CD14-positive monocyte (primary cell): ENCODE measurements around the gene PITPNB. TPM values are rescaled to one million over a fixed set of nuclear protein-coding genes. Genes with fewer than 3 reads are reported as not detected.

Experiments
- DNase-seq, 3 donors: peaks; one replicate each; pipeline ENCODE4 v3.0.0-alpha.2; 2011 to 2022
- H2AFZ ChIP-seq: 2 replicates; pipeline ENCODE4 v1.6.0; 2012; ENCODE audit warnings: mild to moderate bottlenecking, low read depth, low read length, inconsistent platforms; ENCODE audit not compliant: insufficient read depth, poor library complexity, severe bottlenecking
- H3K27ac ChIP-seq, 2 donors: 1 replicate in 1 of 2; 2 replicates in 1 of 2; pipeline ENCODE4 v1.5.1; 2012 to 2013; ENCODE audit warnings: low read length in 2 of 2, control low read depth in 1 of 2, inconsistent platforms in 1 of 2, low read depth in 1 of 2, mild to moderate bottlenecking in 1 of 2
- H3K27me3 ChIP-seq, 2 donors: one replicate each; pipeline versions ENCODE4 v1.6.0 to v1.6.1; 2011 to 2013; ENCODE audit warnings: low read length in 2 of 2; ENCODE audit not compliant: control insufficient read depth in 2 of 2, insufficient read depth in 2 of 2
- H3K36me3 ChIP-seq, 2 donors: replicated peaks in 1 of 2; 1 replicate in 1 of 2; 2 replicates in 1 of 2; pipeline versions ENCODE4 v1.5.1 to v1.6.1; 2012 to 2013; ENCODE audit warnings: low read length in 2 of 2, control low read depth in 1 of 2, inconsistent platforms in 1 of 2, mild to moderate bottlenecking in 1 of 2; ENCODE audit not compliant: insufficient read depth in 2 of 2, control insufficient read depth in 1 of 2
- H3K4me1 ChIP-seq, 2 donors: 1 replicate in 1 of 2; 2 replicates in 1 of 2; pipeline versions ENCODE4 v1.5.1 to v1.6.1; 2012 to 2013; ENCODE audit warnings: low read length in 2 of 2, control low read depth in 1 of 2, inconsistent platforms in 1 of 2, mild to moderate bottlenecking in 1 of 2, moderate library complexity in 1 of 2; ENCODE audit not compliant: insufficient read depth in 2 of 2, control insufficient read depth in 1 of 2
- H3K4me2 ChIP-seq: replicated peaks from 2 replicates; pipeline ENCODE3; 2012; ENCODE audit warnings: low read length, moderate library complexity, mild to moderate bottlenecking; ENCODE audit not compliant: poor library complexity, severe bottlenecking; ENCODE audit errors: extremely low read depth
- H3K4me3 ChIP-seq, 3 experiments: fragments of 200-600 bp in 1 of 3; sonication (generic) in 1 of 3; replicated peaks in 1 of 3; 1 replicate in 2 of 3; 2 replicates in 1 of 3; pipeline ENCODE4 v1.5.1; 2011 to 2013; ENCODE audit warnings: low read length in 3 of 3, mild to moderate bottlenecking in 3 of 3, control low read depth in 2 of 3, low read depth in 2 of 3, inconsistent platforms in 1 of 3, moderate library complexity in 1 of 3
- H3K79me2 ChIP-seq: 2 replicates; pipeline ENCODE4 v1.6.0; 2012; ENCODE audit warnings: mild to moderate bottlenecking, control low read depth, inconsistent platforms, low read length, moderate library complexity; ENCODE audit not compliant: insufficient read depth
- H3K9ac ChIP-seq: 2 replicates; pipeline ENCODE4 v1.6.0; 2017; ENCODE audit warnings: low read length, mild to moderate bottlenecking; ENCODE audit not compliant: insufficient read depth, poor library complexity, severe bottlenecking
- H3K9me3 ChIP-seq, 2 donors: replicated peaks in 1 of 2; 1 replicate in 1 of 2; 2 replicates in 1 of 2; pipeline versions ENCODE4 v1.5.1 to v1.6.1; 2012 to 2013; ENCODE audit warnings: low read length in 2 of 2, control low read depth in 1 of 2; ENCODE audit not compliant: control insufficient read depth in 1 of 2, insufficient read depth in 1 of 2
- H4K20me1 ChIP-seq: 2 replicates; pipeline ENCODE4 v1.6.0; 2012; ENCODE audit warnings: mild to moderate bottlenecking, low read length, control low read depth, moderate library complexity; ENCODE audit not compliant: insufficient read depth
- H3K27ac Mint-ChIP-seq, 7 donors: one replicate each; pipeline ENCODE4 v1.8.0; 2020; ENCODE audit warnings: mild to moderate bottlenecking in 7 of 7, mixed read lengths in 7 of 7, moderate library complexity in 6 of 7, inconsistent platforms in 2 of 7
- H3K27me3 Mint-ChIP-seq, 3 donors: one replicate each; pipeline ENCODE4 v1.8.0; 2021 to 2022; ENCODE audit warnings: low read depth in 3 of 3, mild to moderate bottlenecking in 3 of 3, mixed read lengths in 3 of 3, moderate library complexity in 3 of 3, inconsistent platforms in 1 of 3
- H3K36me3 Mint-ChIP-seq, 2 donors: one replicate each; pipeline ENCODE4 v1.8.0; 2020; ENCODE audit warnings: mixed read lengths in 2 of 2, inconsistent platforms in 1 of 2, mild to moderate bottlenecking in 1 of 2
- H3K4me1 Mint-ChIP-seq: one replicate; pipeline ENCODE4 v1.8.0; 2020; ENCODE audit warnings: mild to moderate bottlenecking, mixed read lengths
- H3K4me3 Mint-ChIP-seq, 2 donors: one replicate each; pipeline ENCODE4 v1.8.0; 2020; ENCODE audit warnings: mild to moderate bottlenecking in 2 of 2, mixed read lengths in 2 of 2, moderate library complexity in 1 of 2
- H3K9me3 Mint-ChIP-seq, 7 donors: one replicate each; pipeline ENCODE4 v1.8.0; 2020 to 2022; ENCODE audit warnings: mixed read lengths in 7 of 7, mild to moderate bottlenecking in 6 of 7, moderate library complexity in 6 of 7, inconsistent platforms in 2 of 7
- WGBS: methylation state at CpG from one replicate; pipeline ENCODE4 v1.1.5; 2013; ENCODE audit warnings: missing lambda C conversion rate; ENCODE audit not compliant: insufficient coverage; 5-methylcytosine and 5-hydroxymethylcytosine counted together
- intact Hi-C, 2 donors: fragments of 100-400 bp; cut with micrococcal nuclease; formaldehyde crosslinking; loops; one replicate each; pipeline versions ENCODE4 v1.15.0 to v1.15.1; 2023
- polyA plus RNA-seq, 3 donors: library from polyadenylated mRNA; depleted of rRNA in 1 of 3; unstranded in 2 of 3; stranded (reverse) in 1 of 3; fragments of 300-500 nt in 2 of 3; fragments of >200 nt in 1 of 3; fragmentation: Illumina TruSeq in 2 of 3; gene quantifications; 1 replicate in 2 of 3; 2 replicates in 1 of 3; pipeline ENCODE4 v1.2.3, GENCODE V29; 2012 to 2021
- TF ChIP-seq, protein P1 (sequence below): fragments of 200-600 bp; IDR thresholded peaks from one replicate; pipeline ENCODE4 v1.8.0; 2022; ENCODE audit warnings: antibody characterized with exemption, mild to moderate bottlenecking

Gene PITPNB
- polyA plus RNA-seq, 3 donors: 19.2 to 29.1 (median 25.2) TPM

DNA sequence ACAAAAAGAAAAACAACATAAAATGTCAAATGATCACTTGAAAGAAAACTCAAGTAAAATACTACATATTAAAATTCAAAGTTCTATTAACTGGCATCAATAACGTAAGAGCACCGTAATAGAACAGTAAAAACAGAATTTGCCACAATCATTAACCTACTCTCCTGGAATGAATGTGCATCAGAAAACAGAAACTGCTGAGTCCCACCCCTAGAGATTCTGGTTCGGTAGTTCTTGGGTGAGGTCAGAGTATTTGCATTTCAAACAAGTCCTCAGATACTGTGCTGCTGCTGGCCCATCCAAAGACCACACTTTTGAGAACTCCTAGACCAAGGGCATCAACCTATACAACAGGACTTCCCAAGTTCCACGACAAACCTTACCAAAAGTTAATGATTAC lies 23.5 kb downstream of the PITPNB start:
- Histone ChIP-seq H3K27me3 (no peaks in the 10 kb centered on the region), H3K27ac (no peak overlapping the region), H3K36me3 (peaks cover 69 to 100% of the 10 kb centered on the region in 2 donors), H3K9me3 (no peaks in the 10 kb centered on the region), H3K4me1 (no peaks in the 10 kb centered on the region), H3K9ac (no peak overlapping the region), H3K4me2 (no peak overlapping the region), H3K4me3 (no peak overlapping the region), H2AFZ (no peak overlapping the region), H3K79me2 (no peaks in the 10 kb centered on the region), H4K20me1 (no peaks in the 10 kb centered on the region)
- peaks cover 0 to 3% (median 0%) of the 10 kb centered on the region in 7 donors for H3K9me3 Mint-ChIP-seq
- no peaks in the 10 kb centered on the region for H3K27me3 Mint-ChIP-seq
- H3K4me1 Mint-ChIP-seq: no peaks in the 10 kb centered on the region
- intact Hi-C loops: no loop called here
- peak overlapping the region in 1 of 7 donors; percentile 11 for H3K27ac Mint-ChIP-seq
- TF ChIP-seq, protein P1, sequence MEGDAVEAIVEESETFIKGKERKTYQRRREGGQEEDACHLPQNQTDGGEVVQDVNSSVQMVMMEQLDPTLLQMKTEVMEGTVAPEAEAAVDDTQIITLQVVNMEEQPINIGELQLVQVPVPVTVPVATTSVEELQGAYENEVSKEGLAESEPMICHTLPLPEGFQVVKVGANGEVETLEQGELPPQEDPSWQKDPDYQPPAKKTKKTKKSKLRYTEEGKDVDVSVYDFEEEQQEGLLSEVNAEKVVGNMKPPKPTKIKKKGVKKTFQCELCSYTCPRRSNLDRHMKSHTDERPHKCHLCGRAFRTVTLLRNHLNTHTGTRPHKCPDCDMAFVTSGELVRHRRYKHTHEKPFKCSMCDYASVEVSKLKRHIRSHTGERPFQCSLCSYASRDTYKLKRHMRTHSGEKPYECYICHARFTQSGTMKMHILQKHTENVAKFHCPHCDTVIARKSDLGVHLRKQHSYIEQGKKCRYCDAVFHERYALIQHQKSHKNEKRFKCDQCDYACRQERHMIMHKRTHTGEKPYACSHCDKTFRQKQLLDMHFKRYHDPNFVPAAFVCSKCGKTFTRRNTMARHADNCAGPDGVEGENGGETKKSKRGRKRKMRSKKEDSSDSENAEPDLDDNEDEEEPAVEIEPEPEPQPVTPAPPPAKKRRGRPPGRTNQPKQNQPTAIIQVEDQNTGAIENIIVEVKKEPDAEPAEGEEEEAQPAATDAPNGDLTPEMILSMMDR: no peak
- 100% methylated on average over 1 of the region's 4 CpGs for WGBS
- H3K4me3 Mint-ChIP-seq: no peak overlapping the region
- peaks cover 71 to 89% of the 10 kb centered on the region in 2 donors for H3K36me3 Mint-ChIP-seq
- no peak for DNase-seq

DNA sequence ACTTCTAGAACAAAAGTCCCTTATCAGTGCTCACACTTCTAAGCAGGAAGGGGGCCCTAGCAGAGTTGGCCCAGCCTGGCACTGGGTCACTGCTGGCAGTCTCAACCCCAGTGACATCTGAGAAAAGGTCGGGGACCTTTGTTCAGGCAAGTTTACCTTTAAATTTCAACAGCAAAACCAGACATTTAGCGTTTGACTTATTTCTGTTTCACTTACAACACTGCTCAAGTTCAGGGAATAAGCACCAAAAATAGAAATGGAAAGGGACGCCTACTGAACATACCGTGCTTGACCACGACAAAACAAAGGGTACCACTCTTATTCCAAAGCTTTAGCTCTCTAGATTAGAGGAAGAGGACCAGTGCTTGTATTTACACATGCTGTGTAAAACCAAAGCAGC lies 26.2 kb downstream of the PITPNB start:
- H3K4me1 Mint-ChIP-seq: no peaks in the 10 kb centered on the region
- H3K9ac ChIP-seq: no peak overlapping the region
- peaks cover 0 to 3% (median 0%) of the 10 kb centered on the region in 7 donors for H3K9me3 Mint-ChIP-seq
- TF ChIP-seq, protein P1: no peak
- 83% methylated on average over 2 of the region's 5 CpGs for WGBS
- H3K4me1 ChIP-seq: no peaks in the 10 kb centered on the region
- H3K4me2 ChIP-seq: no peak overlapping the region
- no peaks in the 10 kb centered on the region for H4K20me1 ChIP-seq
- intact Hi-C loops: no loop called here
- H3K79me2 ChIP-seq: no peaks in the 10 kb centered on the region
- no peaks in the 10 kb centered on the region for H3K27me3 Mint-ChIP-seq
- H3K36me3 ChIP-seq: peaks cover 90 to 100% of the 10 kb centered on the region in 2 donors
- no peak for DNase-seq
- H3K4me3 Mint-ChIP-seq: no peak overlapping the region
- H2AFZ ChIP-seq: no peak overlapping the region
- H3K27ac Mint-ChIP-seq: peak overlapping the region in 1 of 7 donors; percentile 38
- H3K4me3 ChIP-seq: no peak overlapping the region
- H3K27me3 ChIP-seq: no peaks in the 10 kb centered on the region
- H3K27ac ChIP-seq: no peak overlapping the region
- no peaks in the 10 kb centered on the region for H3K9me3 ChIP-seq
- H3K36me3 Mint-ChIP-seq: peaks cover 84 to 95% of the 10 kb centered on the region in 2 donors
